Measurements from ENCODE around the gene PPME1.

PPME1 gene

DNA sequence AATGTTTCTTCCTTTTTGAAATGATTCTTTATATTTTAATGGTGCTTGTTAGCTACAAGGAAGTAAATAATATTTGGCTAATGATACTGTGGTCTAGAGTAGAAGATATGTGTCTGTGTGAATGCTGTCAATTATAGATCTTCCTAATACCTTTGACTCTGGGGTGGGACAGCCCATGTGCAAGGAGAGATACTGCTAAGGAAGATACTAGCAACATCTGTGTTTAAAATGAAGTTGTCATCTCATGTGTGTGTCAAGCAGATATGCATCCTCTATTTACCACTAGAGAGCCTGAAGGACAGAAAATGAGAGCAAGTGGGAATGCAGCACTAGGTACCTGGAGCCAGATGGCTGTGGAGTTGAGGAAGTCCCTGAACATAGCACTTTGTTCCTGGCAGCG is 34.1 kb downstream of the PPME1 start:
- POLR2A ChIA-PET, result no interaction called here
- H3K4me3 ChIP-seq (ENCODE audit: low read depth, low read length), result no peak overlapping the region
- TF ChIP-seq, protein P1, sequence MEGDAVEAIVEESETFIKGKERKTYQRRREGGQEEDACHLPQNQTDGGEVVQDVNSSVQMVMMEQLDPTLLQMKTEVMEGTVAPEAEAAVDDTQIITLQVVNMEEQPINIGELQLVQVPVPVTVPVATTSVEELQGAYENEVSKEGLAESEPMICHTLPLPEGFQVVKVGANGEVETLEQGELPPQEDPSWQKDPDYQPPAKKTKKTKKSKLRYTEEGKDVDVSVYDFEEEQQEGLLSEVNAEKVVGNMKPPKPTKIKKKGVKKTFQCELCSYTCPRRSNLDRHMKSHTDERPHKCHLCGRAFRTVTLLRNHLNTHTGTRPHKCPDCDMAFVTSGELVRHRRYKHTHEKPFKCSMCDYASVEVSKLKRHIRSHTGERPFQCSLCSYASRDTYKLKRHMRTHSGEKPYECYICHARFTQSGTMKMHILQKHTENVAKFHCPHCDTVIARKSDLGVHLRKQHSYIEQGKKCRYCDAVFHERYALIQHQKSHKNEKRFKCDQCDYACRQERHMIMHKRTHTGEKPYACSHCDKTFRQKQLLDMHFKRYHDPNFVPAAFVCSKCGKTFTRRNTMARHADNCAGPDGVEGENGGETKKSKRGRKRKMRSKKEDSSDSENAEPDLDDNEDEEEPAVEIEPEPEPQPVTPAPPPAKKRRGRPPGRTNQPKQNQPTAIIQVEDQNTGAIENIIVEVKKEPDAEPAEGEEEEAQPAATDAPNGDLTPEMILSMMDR (IDR thresholded peaks at IDR 0.05; ENCODE audit: insufficient read depth, low read length, missing control alignments), result no peak
- CTCF ChIA-PET, result no interaction called here
- no peak for DNase-seq (ENCODE audit: low read depth, low spot score)

- DNase-seq (ENCODE audit: low read depth, low spot score), result no peak
- H3K4me3 ChIP-seq (ENCODE audit: low read depth, low read length), result no peak overlapping the region
- POLR2A ChIA-PET, result no interaction called here
- CTCF ChIA-PET, result no interaction called here
- TF ChIP-seq, protein P1 (IDR thresholded peaks at IDR 0.05; ENCODE audit: insufficient read depth, low read length, missing control alignments), result no peak
Observed at GRCh38 chr11:74206746-74207145, 35.7 kb downstream of the PPME1 start.

- TF ChIP-seq, protein P1 (IDR thresholded peaks at IDR 0.05; ENCODE audit: insufficient read depth, low read length, missing control alignments), result no peak
Observed at GRCh38 chr11:74208507-74208906, 37.4 kb downstream of the PPME1 start.

GRCh38 chr11:74212533-74212932 is 41.4 kb downstream of the PPME1 start:
- TF ChIP-seq, protein P1 (IDR thresholded peaks at IDR 0.05; ENCODE audit: insufficient read depth, low read length, missing control alignments), result no peak
- ChIA-PET POLR2A (no interaction called here), CTCF (interaction anchor here (1.4 kb wide), 1 partner anchor 249 kb away, joined by 4 read pairs; no protein-coding TSS in a partner anchor)
- DNase-seq (ENCODE audit: low read depth, low spot score), result no peak
- H3K4me3 ChIP-seq (ENCODE audit: low read depth, low read length), result no peak overlapping the region

More at GRCh38 chr11:74208507-74208906, 37.4 kb downstream of the PPME1 start:
- CTCF ChIA-PET, result interaction anchor here (1.0 to 1.2 kb wide), 2 partner anchors 9 to 11 kb away, joined by 3 to 4 read pairs; no protein-coding TSS in a partner anchor
- H3K4me3 ChIP-seq (ENCODE audit: low read depth, low read length), result no peak overlapping the region
- no peak for DNase-seq (ENCODE audit: low read depth, low spot score)
- POLR2A ChIA-PET, result interaction anchor here (0.6 kb wide), 1 partner anchor 394 kb away, joined by 3 read pairs; no protein-coding TSS in a partner anchor

DNA sequence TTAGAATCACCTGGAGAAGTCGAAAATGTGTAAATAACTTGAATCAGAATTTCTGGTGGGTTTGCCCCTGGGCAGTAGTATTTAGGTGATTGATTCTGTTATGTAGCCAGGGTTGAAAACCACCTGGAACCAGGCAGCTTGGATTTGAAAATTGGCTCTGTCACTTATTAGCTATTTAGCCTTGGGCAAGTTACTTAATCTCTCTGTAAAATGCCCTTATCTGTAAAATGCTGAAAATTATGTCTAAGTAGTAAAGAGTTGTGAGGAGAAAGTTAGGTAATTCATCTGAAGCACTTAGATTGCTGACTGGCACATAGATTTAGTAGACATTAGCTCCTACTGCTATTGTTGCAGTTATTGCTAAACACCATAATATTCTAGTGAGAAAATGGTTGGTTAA is 49.3 kb downstream of the PPME1 start:
- H3K4me3 ChIP-seq (ENCODE audit: low read depth, low read length), result no peak overlapping the region
- POLR2A ChIA-PET, result no interaction called here
- CTCF ChIA-PET, result interaction anchor here (1.2 kb wide), 1 partner anchor 257 kb away, joined by 3 read pairs; no protein-coding TSS in a partner anchor
- TF ChIP-seq, protein P1 (IDR thresholded peaks at IDR 0.05; ENCODE audit: insufficient read depth, low read length, missing control alignments), result no peak
- DNase-seq (ENCODE audit: low read depth, low spot score), result no peak

GRCh38 chr11:74221816-74222215 is 50.7 kb downstream of the PPME1 start:
- ChIA-PET CTCF (interaction anchor here (1.2 kb wide), 1 partner anchor 258 kb away, joined by 6 read pairs; no protein-coding TSS in a partner anchor), POLR2A (no interaction called here)
- no peak overlapping the region for H3K4me3 ChIP-seq (ENCODE audit: low read depth, low read length)
- TF ChIP-seq, protein P1 (IDR thresholded peaks at IDR 0.05; ENCODE audit: insufficient read depth, low read length, missing control alignments), result no peak
- DNase-seq (ENCODE audit: low read depth, low spot score), result no peak

Measured in AG04449 (cell line).